AML-193 (cell line): ENCODE results near the gene MEIS2.

Source experiments
- DNase-seq, 2 experiments: peaks; one replicate each; lab custom pipeline; 2025; lab: John Stamatoyannopoulos, UW

Gene MEIS2

DNA sequence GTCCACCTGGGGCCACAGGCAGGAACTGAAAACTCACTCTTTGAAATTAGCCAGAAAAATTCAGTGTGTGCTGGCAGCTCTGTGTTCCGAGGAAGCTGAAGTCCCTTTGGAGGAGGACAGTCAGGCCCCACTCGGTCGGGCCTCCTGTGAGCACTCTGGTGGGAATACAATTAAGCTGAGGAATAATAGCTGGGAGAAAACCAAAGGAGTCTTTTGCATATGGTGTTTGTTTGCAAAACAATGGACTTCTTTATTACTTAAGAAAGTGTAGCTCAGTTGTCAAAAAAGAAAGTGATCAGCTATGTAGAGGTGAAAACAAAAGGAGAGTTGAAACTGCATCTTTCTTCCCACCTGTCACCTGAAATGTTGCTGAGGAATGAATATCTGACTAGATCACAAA lies 202.5 kb downstream of the MEIS2 start:
- no peak for DNase-seq

DNA sequence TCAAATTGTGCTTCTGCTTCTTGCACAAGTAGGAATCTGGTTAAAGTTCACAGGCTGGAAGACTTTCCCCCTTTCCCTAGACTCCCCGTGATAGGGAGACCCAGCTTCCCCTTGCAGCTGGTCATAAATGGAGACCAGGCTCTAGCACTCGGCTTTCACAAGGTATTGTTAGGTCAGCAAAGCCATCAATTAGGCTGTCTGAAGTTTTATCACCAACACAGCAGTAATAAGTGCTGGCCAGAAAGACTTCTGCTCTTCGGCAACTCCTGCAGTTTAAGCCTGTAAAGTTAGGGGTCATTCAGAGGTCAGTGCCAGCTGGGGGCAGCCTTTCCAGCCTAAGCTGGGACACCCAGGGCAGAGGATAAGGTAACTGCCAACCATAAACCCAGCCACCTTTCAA lies 203.4 kb downstream of the MEIS2 start:
- no peak for DNase-seq

DNA sequence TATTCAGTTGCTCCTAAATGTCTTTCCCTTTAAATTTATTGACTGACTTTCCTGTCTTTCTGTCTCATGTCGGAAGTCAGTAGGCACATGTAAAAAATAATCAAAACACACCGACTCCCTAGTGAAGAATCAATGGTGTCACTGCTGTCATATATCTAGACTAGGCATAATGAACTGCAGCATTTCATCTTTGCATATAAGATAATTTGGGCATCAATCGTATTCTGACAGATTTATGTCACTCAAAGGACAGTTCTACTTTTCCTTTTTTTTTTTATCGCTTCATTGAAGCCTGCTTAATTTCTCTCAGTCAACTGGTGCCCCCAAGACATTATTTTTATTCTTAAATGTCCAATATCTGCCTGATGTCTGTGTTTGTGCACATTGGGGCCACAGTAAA lies 206.3 kb downstream of the MEIS2 start:
- no peak for DNase-seq

DNA sequence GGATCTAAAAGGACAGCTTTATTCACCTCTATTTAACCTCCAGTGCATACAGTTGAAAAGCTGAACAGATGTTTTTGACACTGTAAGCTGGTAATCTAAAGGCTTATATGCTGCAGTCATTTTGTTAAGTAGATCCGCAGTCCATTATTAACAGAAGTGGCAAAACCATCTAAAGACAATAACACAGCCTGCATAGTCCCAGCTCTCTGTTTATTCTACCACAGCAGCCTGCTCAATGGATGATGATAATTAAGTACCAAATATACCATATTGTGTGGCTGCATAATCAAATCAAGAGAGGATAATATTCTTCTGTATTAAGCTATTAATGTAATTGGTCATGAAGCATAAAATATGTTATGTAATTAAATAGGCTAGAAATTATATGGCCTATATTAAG lies 207.1 kb downstream of the MEIS2 start:
- no peak for DNase-seq

DNA sequence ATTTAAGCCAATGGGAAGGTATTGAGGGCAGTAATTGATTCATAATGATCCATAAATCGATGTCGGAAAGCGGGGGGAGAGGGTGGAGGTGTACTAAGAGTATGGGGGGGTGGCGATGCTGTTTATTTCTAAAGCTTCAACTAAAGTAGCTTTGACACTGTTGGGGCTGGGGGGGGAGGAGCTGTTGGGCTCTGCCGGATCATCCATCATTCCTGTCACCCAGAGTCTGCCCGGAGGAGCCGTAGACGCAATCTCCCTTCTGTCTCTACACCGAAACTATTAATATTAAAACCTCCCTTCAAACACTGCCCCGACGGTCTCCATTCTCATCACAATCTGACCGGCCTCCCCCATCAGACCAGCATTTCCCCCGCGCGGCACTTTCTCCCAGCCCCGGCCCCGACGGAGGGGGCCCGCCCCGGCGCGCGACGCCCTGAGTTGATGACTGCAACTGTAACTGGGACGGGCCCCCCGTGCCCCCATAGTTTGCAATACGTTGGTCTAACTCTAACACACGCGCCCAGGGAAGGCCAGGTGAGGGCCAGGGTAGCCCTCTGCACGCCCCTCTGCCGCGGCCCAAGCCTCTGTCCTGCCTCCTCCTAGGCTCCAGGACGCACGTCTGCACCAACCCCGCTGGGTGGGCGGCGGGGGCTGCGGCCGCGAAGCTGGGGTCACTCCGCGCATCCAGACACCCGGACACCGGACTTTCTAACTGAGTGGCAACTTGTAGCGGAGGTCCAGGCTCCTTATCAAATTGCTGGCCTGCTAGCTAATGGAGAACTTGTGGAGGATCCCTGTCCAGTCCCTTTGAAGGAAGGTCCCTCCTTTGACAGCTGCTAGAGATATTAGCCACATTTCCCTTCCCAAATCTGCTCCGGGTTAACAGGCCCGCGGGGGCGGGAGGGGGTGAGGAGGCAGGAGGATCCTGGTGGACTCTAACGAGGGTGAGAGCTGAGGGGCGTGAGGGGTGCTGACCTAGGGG lies 212.0 kb downstream of the MEIS2 start:
- DNase-seq: no peak

DNA sequence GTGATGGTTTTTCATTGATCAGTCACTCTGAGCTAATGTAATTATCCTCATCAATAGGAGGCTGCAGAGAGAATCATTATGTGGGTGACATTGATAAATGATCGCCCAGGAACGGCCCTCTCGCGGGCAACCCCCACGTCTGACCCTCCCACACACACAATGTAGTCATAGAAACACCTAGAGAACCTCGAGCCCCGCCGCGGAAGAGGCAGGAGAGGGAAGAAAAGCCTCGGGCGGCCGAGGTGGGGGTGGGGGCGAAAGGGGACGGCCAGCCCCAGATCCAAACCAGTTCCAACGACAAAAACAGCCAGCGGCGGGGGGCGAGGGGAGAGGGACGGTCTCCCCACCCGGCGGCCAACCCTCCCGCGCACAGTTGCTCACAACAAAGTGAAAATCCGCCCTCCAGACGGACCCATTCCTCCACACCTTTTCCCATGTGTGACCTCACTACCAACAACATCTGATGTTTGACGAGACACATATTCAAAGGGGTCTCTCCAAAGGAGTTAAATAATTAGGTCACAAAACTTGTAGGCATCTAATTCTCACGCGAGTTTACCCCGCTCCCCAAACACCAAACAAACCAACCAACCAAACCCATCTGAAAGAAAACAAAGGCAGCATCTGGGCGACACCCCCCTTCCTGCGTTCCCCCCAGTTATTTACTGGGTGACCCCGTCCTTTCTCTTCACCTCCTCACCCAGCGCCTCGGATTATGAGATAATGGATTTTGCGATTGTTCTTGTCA lies 213.0 kb downstream of the MEIS2 start:
- no peak for DNase-seq

DNA sequence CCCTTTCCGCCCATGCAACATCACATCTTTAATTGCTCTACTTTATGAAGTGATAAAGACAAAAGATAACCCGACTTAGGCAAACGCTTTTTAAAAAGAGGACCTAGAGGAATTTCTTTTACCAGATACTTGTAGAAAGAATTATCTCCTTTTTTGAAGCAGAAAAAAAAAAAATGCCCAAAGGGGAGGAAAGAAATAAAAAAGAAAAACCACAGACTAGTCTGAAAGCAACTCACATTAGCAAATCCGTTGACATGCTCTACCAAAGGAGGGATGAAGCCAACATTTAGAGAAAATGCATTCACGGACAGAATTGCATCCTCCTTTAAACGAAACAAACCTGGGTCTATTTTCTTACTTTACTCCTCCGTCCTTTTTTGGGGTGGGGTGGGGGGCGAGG lies 213.6 kb downstream of the MEIS2 start:
- DNase-seq: no peak

DNA sequence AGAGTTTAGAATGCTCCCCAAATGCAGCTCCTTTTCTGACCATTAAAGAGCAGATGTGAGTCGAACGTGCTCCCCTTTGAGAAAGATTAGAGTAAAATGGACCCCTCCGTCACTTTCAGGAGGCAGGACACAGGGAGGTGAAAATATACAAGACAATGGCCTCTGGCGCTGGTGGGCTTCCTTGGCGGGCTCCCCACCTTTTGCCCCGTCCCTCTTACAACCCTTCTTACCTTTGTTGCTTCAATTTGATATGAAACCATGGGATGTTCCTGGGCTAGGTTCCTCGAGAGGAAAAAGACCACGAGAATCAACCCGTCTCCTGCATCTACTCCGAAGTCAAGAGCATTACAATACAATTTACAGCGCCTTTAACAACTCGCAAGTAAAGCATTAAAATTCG lies 214.2 kb downstream of the MEIS2 start:
- no peak for DNase-seq

DNA sequence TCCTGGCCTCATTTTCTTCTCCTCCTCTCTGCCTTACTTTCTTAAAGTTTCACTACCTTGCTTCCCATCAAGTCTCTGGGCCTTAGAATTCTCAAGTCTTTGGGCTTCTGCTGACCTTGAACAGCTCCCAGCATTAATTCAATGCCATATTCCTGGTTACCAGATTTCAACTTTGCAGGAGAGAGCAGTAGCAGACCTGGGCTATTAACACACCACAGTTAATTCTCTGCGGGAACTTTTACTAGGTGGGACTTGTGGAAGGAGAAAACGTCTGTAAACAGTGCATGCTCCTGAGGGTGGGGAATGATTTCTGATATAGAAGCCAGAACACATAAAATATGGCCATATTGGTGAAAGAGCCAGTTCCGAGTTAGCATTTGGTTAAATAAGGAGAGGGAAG lies 214.6 kb downstream of the MEIS2 start:
- no peak for DNase-seq

DNA sequence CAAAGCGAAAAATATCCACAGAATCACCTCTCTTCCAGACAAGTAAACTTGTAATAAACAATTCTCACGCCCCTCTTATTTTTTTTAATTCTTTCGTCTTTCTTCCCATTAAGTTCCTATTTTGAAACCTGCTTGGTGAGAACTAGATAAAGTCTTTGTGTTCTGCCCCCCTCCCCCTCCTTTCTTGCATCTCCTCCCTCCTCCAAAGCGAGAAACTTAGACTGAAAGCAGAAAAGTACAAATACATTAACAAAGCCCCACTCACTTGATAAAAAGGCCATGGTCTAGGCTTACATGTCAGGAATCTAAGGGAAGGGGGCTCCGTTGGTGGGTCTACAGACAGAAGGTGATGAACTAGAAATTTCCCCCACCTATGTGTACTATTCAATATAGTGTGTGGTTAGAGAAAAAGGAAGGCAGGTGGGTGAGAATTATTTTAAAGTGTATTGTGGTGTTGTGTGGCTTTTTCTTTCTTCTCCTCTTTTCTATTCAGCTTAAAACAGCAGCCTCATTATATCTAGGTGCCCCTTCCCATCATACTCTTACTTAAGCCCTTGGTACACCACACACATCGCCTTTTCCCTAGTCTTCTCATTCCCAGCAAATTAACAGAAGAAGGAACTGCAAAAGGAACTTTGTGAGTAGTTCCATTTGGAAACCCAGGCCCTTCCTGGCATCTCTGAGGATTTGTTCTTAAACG lies 215.3 kb downstream of the MEIS2 start:
- DNase-seq: no peak

DNA sequence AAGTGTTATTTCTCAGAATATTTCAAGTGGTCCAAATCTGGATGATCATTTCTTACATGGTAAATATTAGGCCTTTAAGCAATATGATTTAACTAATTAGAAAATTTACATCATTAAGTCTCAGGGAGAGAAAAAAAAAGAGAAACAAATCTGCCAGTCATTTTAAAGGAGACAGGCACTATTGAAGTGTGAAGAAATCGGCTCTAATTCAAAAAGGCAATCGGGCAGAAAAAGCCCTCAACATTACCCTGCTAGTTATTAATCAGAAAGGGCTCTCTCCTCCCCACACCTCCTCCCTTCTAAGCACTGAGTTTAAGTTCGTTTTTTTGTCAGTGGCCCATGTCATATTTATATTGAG lies 215.9 kb downstream of the MEIS2 start:
- DNase-seq: no peak

DNA sequence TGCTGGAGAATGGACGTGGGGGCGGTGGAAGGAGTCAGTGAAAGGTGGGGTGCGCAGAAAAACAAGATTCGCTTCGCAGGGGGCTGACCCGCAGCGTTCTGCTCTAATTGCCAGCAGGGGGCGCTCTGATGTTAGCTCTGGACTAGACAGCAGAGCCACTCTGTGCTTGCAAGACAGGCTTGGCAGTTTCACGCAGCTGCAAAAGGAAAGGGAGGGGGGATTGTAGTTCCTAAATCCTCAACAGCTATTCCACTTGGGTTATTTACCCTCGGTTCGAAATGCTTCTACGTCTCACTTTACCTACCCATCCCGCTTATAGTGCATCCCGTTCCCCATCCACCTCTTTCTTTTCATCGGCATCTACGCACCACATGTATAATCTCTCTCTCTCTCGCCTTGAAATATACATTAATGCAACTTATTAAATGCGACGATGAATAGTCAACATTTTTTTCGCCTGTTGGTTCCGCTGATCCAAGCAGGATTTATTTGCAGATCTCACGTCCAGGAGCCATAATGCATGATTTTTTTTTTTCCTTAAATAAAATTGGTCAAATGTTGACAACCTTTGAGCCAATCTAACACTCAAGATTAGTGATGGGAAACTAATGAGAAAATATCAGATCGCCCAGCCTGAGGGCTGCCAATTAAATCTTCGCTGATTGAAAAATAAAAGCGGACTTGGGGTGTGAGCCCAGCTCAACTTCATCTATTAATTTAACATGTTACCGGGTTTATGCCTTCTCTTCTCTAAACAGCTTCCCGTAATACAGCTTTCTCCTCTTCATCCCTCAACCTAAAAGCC lies 216.4 kb downstream of the MEIS2 start:
- DNase-seq: peak; percentile 23 to 28

DNA sequence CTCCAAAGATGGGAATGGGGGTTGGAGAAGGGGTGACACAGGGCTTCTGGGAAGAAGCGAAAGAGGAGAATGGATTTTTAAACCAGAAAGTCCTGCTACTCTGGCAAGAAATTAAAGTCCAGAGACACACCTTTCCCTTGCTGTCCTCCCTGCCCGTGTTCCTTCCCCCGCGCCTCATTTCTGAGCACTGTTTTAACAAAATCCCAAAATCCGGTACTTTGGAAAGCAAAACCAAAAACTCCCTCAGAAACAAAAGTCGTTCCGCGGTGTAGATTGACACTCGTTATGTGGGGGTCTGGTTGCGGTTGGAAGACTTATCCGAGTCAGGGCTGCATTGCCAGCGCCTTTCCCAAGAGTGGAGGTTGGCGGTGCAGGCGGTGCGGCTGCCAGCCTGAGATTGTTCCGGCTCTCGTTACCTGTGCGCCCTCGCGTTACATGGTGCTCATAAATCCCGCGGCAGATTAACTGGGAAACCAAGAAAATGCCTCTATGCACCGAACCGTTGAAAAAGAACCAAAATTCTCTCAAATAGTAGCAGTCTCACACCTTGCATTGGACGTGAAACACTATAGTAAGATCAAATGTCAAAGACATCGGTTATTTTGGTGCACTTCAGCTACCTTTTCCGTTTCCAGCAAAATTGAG lies 217.7 kb downstream of the MEIS2 start:
- DNase-seq: no peak

DNA sequence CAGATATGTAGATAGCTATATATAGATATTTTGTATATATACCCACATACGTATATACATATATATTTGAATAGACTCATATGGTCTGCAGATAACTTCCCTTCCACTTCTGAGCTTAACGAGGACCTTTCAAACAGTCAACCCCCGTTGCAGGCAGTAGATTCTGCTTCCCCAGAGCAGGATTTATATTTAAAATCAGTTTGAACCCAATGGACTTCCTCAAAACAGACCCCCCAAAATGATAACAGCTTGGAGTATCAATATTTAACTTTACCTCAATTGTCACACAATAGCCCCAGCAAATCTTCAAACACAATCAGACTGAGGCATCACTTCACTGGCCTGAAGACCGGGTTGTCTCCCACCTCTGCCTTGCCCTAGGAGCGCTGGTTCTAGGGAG lies 218.3 kb downstream of the MEIS2 start:
- DNase-seq: no peak

DNA sequence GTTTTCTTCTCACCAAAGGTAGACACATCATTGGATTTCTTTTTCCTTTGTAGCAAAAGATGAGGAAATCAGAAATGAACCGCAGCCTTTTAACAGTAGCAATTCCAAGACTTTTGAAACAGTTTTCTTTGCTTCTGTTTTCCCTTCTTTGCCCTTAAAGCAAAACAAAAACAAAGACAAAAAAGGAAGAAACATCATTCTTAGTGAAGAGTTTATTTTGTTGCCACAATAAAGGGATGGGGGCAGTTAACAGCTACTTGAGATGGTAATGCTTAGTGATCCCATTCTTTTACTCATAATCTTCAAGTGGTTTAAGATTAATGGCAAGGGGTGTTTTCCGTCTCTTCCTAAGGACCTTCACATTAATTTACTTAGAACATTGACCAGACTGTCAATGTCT lies 218.8 kb downstream of the MEIS2 start:
- no peak for DNase-seq

DNA sequence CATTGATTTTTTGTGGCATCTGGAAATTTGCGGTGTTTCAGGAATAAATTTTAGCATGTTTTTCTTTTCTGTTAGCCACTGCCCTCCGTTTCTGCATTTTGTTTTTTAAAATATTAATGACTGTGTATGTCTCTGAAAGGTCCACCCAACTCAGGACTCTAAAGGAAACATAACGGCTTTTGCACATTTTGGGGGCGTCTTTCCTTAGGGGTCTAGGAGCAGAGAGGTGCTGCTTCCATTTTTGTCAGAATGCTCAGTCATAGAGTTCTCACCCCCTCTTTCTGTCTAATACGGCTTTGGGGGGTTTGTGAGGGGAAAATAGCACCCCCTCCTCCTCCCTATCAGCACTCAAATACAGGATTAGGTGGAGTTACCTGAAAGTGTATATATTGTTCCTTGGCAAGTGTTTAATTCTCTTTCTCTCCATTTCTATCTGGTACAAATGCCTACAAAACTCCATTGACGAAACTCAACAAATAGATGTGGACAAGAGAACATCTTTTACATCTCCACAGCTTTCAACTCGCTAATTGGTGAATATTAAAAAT lies 219.4 kb downstream of the MEIS2 start:
- DNase-seq: no peak

DNA sequence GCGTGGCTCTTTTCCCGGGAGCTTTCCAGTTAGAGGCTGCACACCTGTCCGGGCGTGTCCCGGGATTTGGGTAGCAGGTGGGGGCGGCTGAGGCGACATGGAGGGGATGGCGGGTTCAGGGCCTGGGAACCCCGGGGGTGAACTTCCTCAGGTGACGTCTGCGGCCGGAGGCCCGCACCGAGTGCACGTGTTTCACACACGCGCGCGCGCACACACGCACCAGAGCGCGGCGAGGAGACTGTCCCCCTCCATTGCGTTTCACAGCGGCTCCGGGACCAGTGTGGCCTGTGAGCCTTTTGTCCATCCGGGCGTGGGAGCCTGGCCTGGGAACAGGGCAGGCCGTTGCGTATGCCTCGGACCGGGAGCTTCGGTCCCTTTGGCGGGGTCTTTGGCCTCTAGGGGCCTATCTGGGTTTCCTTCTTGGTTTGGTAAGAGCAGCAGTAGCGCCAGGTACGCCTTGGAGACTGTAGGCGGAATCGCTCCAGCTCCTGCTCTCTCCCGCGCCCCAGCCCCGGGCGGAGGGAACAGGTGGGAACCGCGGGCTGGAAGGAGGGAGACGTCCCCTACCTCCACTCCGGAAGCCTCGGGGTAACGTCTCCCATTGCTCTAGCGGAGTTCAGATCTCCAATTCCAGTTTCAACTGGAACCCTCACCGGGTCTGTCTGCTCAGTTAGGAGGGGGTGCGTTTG lies 220.0 kb downstream of the MEIS2 start:
- DNase-seq: no peak

DNA sequence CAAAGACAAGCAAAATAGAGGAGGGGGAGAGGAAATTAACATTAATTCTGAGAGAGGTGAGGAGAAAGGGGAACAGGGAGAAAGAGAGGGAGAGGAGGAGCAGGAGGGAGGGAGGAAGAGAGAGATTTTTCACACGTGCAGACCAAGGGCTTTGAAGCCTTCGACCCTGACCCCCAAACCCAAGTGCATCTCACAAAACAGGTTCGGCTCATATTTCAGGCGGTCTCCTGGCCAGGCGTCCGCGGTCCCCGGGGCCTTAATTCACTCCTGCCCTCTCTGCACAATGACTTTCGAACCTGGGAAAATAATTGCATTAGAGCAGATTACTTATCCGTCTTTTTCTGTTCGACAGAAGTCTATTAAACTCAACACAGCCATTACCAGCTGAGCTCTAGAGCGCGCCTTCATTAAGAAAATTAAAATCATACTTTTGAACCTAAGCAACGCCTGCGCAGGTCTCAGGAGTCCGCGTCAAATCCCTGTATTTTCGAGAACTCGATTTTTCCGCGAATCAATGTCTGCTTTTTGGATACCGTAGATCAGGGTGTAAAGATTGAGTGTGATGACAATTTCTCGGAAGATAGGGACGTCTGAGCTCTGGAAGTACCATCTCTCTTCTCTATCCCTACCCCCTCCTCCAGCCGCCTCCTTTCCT lies 220.7 kb downstream of the MEIS2 start:
- no peak for DNase-seq

DNA sequence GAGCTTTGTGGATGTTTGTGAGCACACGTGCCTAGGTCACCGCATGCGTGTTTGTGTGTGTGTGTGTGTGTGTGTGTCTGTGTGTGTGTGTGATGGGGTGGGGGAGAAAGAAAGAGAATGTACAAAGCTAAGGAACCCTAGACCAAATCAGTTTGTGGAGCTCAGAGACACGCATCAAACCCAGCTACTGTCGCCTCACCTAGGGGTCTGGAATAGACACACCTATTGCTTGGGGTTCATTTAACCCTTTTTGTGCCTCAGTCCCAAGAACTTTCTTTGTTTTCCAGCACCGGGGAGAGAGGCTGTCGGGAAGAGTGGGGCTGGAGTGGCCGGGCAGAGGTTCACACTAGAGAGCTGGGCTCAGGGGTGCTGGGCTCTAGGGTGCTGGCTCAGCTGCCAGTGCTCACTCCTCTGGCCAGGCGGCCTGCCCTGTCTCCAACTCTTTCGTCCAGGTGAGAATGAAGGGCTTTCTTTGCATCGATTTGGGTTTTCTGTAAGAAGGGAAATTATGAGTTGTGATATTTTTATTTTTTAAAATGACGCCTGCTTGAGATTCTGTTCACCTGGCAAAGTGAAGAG lies 221.6 kb downstream of the MEIS2 start:
- no peak for DNase-seq
